HG02852 (cell line): ENCODE data around the gene PHF21A.
A peak's percentile ranks its signal among the peaks of the same experiment; 100 is the strongest.
"Not testable (repeated sequence)": the region's sequence is repeated elsewhere in the genome, so short reads cannot be mapped to it uniquely, and the experiment has no call there.

Experiments
- ATAC-seq: cut with Tn5 transposase; IDR thresholded peaks from one replicate; pipeline ENCODE4 v1.9.1; 2021; ENCODE audit warnings: mild to moderate bottlenecking, moderate library complexity; ENCODE audit not compliant: unreplicated experiment

Gene PHF21A

GRCh38 chr11:45907911-45908370, 213.3 kb downstream of the PHF21A start:
- no peak for ATAC-seq

- no peak for ATAC-seq
Observed at GRCh38 chr11:45906965-45907611, 214.2 kb downstream of the PHF21A start, which contains the start of gene FREY1. TSS of gene FREY1 (minus strand) at chr11:45907271. CDS start at chr11:45907245, 26 bp downstream.

GRCh38 chr11:45906096-45906682, 215.1 kb downstream of the PHF21A start:
- no peak for ATAC-seq

GRCh38 chr11:45905576-45905975, 215.7 kb downstream of the PHF21A start:
- ATAC-seq = not testable (repeated sequence)

GRCh38 chr11:45905095-45905494, 216.2 kb downstream of the PHF21A start:
- no peak for ATAC-seq

- ATAC-seq = no peak
Observed at GRCh38 chr11:45904309-45904915, 216.8 kb downstream of the PHF21A start.

- no peak for ATAC-seq
Observed at GRCh38 chr11:45902452-45903380, 218.5 kb downstream of the PHF21A start.

- no peak for ATAC-seq
Observed at GRCh38 chr11:45901626-45902025, 219.6 kb downstream of the PHF21A start.

- no peak for ATAC-seq
Observed at GRCh38 chr11:45900916-45901617, 220.2 kb downstream of the PHF21A start.

GRCh38 chr11:45900175-45900800, 221.0 kb downstream of the PHF21A start:
- ATAC-seq = not testable (repeated sequence)

- peak; percentile 59 for ATAC-seq
Observed at GRCh38 chr11:45899448-45900174, 221.6 kb downstream of the PHF21A start.

GRCh38 chr11:45899086-45899447, 222.2 kb downstream of the PHF21A start:
- no peak for ATAC-seq

GRCh38 chr11:45897556-45897955, 223.7 kb downstream of the PHF21A start:
- no peak for ATAC-seq

GRCh38 chr11:45896422-45896984, 224.8 kb downstream of the PHF21A start:
- no peak for ATAC-seq

GRCh38 chr11:45895553-45896259, 225.5 kb downstream of the PHF21A start:
- ATAC-seq = no peak

GRCh38 chr11:45894555-45895247, 226.6 kb downstream of the PHF21A start:
- no peak for ATAC-seq

- ATAC-seq = no peak
Observed at GRCh38 chr11:45892856-45893255, 228.4 kb downstream of the PHF21A start.
